ENCODE results near the gene SCAF11.
A peak's percentile ranks its signal among the peaks of the same experiment; 100 is the strongest.
"Not testable (repeated sequence)": the region's sequence is repeated elsewhere in the genome, so short reads cannot be mapped to it uniquely, and the experiment has no call there.

The SCAF11 gene

GRCh38 chr12:46005823-46006222, 15.4 kb upstream of the SCAF11 start:
- Histone ChIP-seq H3K27me3 (ENCODE audit: insufficient read depth, low read depth, severe bottlenecking) (no peaks in the 10 kb centered on the region), H3K4me3 (ENCODE audit: low read depth, low read length) (no peak overlapping the region), H3K9me3 (ENCODE audit: severe bottlenecking) (no peaks in the 10 kb centered on the region), H3K27ac (no peak overlapping the region), H3K36me3 (no peaks in the 10 kb centered on the region)
- TF ChIP-seq, protein P1, sequence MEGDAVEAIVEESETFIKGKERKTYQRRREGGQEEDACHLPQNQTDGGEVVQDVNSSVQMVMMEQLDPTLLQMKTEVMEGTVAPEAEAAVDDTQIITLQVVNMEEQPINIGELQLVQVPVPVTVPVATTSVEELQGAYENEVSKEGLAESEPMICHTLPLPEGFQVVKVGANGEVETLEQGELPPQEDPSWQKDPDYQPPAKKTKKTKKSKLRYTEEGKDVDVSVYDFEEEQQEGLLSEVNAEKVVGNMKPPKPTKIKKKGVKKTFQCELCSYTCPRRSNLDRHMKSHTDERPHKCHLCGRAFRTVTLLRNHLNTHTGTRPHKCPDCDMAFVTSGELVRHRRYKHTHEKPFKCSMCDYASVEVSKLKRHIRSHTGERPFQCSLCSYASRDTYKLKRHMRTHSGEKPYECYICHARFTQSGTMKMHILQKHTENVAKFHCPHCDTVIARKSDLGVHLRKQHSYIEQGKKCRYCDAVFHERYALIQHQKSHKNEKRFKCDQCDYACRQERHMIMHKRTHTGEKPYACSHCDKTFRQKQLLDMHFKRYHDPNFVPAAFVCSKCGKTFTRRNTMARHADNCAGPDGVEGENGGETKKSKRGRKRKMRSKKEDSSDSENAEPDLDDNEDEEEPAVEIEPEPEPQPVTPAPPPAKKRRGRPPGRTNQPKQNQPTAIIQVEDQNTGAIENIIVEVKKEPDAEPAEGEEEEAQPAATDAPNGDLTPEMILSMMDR (IDR thresholded peaks at IDR 0.05; ENCODE audit: low read depth, low read length) = no peak
- DNase-seq = no peak

DNA sequence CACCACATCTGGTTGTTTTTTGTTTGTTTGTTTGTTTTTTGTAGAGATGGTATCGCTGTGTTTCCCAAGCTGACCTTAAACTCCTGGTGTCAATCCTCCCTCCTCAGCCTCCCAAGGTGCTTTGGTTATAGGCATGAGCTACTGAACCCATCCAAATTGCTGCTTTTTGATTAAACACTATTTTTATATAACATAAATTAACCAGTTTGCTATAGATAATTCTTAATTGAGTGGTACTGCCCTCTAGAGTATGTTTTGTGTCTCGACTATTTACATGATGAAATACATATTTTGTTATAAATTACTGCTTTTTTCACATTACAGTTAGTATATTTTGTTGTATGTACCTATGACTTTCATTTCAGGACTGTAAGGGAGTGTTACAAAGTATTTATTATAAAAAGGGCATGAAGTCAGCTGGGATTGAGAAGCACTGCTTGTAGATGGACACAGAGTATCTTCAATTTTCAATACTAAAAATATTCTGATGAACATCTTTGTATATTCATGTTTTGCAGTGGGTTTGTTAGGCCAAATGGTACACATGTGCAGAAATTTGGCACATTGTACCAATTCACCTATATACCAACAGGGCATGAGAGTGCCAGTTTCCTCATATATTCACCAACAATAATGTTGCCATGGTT, 14.9 kb upstream of the SCAF11 start:
- Histone ChIP-seq H3K9me3 (ENCODE audit: severe bottlenecking) (peaks cover 2% of the 10 kb centered on the region), H3K36me3 (no peaks in the 10 kb centered on the region), H3K27ac (no peak overlapping the region), H3K4me3 (ENCODE audit: low read depth, low read length) (no peak overlapping the region), H3K27me3 (ENCODE audit: insufficient read depth, low read depth, severe bottlenecking) (no peaks in the 10 kb centered on the region)
- TF ChIP-seq, protein P1 (IDR thresholded peaks at IDR 0.05; ENCODE audit: low read depth, low read length) = no peak
- DNase-seq = no peak

DNA sequence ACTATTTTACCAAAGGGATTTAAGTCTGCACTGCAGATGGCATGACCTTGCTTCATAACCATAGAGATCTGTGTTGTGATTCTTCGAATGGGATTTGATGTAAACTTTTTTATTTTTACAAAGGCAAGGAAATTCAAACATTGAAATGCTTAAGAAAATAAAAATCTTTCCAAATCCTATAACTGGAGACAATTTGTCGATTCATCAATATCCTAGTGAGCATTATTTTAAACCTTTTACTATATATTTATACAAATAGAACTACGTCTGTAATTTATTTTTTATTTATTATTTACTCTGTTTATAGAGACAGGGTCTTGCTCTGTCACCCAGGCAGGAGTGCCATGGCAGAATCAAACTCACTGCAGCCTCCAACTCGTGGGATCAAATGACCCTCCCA, 14.3 kb upstream of the SCAF11 start:
- TF ChIP-seq, protein P1 (IDR thresholded peaks at IDR 0.05; ENCODE audit: low read depth, low read length) = no peak
- Histone ChIP-seq H3K27me3 (ENCODE audit: insufficient read depth, low read depth, severe bottlenecking) (no peaks in the 10 kb centered on the region), H3K36me3 (no peaks in the 10 kb centered on the region), H3K9me3 (ENCODE audit: severe bottlenecking) (peaks cover 3% of the 10 kb centered on the region), H3K27ac (no peak overlapping the region), H3K4me3 (ENCODE audit: low read depth, low read length) (no peak overlapping the region)
- DNase-seq = no peak

GRCh38 chr12:46000076-46000475, 9.7 kb upstream of the SCAF11 start:
- H3K27me3 ChIP-seq (ENCODE audit: insufficient read depth, low read depth, severe bottlenecking); H3K27ac ChIP-seq; DNase-seq; H3K9me3 ChIP-seq (ENCODE audit: severe bottlenecking); H3K36me3 ChIP-seq; H3K4me3 ChIP-seq (ENCODE audit: low read depth, low read length): not testable (repeated sequence)

- H3K36me3 ChIP-seq = peaks cover 4% of the 10 kb centered on the region
- TF ChIP-seq, protein P1 (IDR thresholded peaks at IDR 0.05; ENCODE audit: low read depth, low read length) = no peak
- no peak overlapping the region for H3K4me3 ChIP-seq (ENCODE audit: low read depth, low read length)
- H3K9me3 ChIP-seq (ENCODE audit: severe bottlenecking) = no peaks in the 10 kb centered on the region
- no peak overlapping the region for H3K27ac ChIP-seq
- DNase-seq = no peak
- no peaks in the 10 kb centered on the region for H3K27me3 ChIP-seq (ENCODE audit: insufficient read depth, low read depth, severe bottlenecking)
Observed at GRCh38 chr12:45994736-45995135, 4.4 kb upstream of the SCAF11 start.

DNA sequence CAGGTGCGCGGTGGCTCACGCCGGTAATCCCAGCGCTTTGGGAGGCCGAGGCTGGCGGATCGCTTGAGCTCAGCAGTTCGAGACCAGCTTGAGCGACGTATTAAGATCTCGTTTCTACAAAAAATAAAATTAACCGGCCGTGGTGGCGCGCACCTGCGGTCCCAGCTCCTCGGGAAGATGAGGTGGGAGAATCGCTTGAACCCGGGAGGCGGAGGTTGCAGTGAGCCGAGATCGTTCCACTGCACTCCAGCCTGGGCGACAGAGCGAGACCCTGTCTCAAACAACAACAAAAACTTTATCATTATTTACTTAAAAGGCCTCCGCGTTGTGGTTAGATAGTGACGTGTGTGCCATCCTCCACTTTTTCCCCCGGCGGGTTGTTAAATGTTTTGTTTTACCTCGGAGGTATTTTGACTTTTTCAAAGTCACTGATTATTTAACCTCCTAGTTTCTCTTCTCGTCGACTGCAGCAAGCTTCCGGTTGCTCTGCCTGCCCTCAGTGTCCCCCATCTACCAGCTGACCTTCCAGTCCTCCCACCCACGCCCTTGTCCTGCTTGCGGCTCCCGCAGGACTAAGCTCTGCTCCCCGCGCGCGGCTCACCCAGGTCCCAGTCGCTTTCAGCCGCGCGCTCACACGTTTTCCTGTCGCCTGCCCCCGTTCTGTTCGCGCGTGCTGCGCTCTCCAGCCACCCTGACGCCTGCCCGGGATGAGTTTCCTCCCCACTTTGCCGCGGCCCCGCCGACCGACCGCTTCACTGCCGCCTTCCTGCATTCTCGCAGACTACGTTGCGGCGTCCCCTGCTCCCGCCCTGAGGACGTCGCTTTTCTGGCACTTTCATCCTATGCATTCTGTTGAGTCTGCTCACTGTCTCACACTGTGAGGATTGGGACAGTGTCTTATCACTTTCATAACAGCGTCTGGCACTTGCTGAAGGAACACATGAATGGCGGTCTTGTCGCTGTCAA, 1.2 kb upstream of the SCAF11 start:
- Histone ChIP-seq H3K27me3 (ENCODE audit: insufficient read depth, low read depth, severe bottlenecking) (no peaks in the 10 kb centered on the region), H3K36me3 (peaks cover 11% of the 10 kb centered on the region), H3K4me3 (ENCODE audit: low read depth, low read length) (peak overlapping the region; percentile 65), H3K27ac (peak overlapping the region; percentile 90), H3K9me3 (ENCODE audit: severe bottlenecking) (no peaks in the 10 kb centered on the region)
- DNase-seq = peak; percentile 84
- TF ChIP-seq, protein P1 (IDR thresholded peaks at IDR 0.05; ENCODE audit: low read depth, low read length) = no peak

All from WERI-Rb-1 (cell line).